ENCODE data around the gene CEACAM16. TPM values are rescaled to one million over a fixed set of nuclear protein-coding genes. Genes with fewer than 3 reads are reported as not detected.

CEACAM16 gene
- total and polyA plus RNA-seq, 10 donors: not detected

DNA sequence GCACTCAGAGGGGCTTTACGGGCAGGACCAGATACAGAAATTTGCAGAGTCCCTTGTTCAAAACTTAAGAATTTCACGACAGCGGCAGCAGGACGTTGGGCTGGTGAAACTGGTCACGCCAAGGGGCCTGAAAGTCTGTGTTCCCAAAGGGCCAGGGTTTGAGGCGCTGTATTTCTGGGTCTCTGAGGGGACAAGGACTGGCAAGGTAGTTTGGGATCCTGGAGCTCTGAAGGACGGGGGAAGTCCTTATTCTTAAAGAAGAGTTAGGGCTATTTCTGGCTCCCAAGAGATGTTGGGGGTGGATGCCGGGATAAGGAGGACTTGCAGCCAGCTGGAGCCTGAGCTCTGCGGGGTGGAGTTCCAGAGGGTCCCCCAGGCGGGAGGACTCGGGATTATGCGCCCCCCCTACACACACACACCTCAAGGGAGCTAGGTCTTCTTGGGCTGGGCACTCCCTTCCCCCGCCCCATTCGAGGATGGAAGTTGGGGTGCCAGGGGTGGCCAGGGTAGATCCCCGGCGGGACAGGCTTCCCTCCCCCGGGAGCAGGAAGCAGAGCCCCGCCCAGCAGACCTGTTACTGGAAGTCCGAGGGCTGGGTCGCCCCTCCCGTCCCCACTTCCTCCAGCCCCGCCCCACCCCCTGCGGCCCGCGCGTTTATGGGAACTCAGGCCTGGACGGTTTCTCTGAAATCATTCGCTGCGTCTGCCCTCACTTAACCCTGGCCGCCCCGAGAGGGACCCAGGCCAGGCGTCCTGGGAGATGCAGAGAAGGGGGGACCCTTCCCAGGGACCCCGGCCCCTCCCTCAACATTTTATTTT, 55.2 kb downstream of the CEACAM16 start:
- Histone ChIP-seq H3K36me3 (peaks cover 0 to 73% (median 56%) of the 10 kb centered on the region in 6 donors), H3K27me3 (replicated peaks in 1 of 7) (no peaks in the 10 kb centered on the region), H3K4me1 (peaks cover 55 to 100% (median 89%) of the 10 kb centered on the region in 6 donors), H3K27ac (peak overlapping the region; percentile 93 to 99 (median 97)), H3K9me3 (no peaks in the 10 kb centered on the region), H3K4me3 (peak overlapping the region; percentile 45 to 85 (median 58))
- intact Hi-C loops (cut with DNase I; ENCODE audit: low total_unique reads): no loop called here
- DNase-seq: peak; percentile 99
- TF ChIP-seq, protein P1, sequence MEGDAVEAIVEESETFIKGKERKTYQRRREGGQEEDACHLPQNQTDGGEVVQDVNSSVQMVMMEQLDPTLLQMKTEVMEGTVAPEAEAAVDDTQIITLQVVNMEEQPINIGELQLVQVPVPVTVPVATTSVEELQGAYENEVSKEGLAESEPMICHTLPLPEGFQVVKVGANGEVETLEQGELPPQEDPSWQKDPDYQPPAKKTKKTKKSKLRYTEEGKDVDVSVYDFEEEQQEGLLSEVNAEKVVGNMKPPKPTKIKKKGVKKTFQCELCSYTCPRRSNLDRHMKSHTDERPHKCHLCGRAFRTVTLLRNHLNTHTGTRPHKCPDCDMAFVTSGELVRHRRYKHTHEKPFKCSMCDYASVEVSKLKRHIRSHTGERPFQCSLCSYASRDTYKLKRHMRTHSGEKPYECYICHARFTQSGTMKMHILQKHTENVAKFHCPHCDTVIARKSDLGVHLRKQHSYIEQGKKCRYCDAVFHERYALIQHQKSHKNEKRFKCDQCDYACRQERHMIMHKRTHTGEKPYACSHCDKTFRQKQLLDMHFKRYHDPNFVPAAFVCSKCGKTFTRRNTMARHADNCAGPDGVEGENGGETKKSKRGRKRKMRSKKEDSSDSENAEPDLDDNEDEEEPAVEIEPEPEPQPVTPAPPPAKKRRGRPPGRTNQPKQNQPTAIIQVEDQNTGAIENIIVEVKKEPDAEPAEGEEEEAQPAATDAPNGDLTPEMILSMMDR (IDR thresholded peaks at IDR 0.05 in 8 of 11, conservative IDR thresholded peaks at IDR 0.05 in 3 of 11): peak in 1 of 11 experiments; percentile 18
- TF ChIP-seq POLR2A (IDR thresholded peaks at IDR 0.05) (peak in 2 of 3 donors; percentile 9 to 30), POLR2AphosphoS5 (IDR thresholded peaks at IDR 0.05) (peak; percentile 85 to 92 (median 86))
- WGBS, 5 donors: 0 to 1% (median 1%) methylated on average over 25 to 33 of the region's 33 CpGs

- no peak for DNase-seq
- Histone ChIP-seq H3K36me3 (peaks cover 0 to 78% (median 61%) of the 10 kb centered on the region in 6 donors), H3K4me3 (peak overlapping the region; percentile 45 to 85 (median 58)), H3K9me3 (no peaks in the 10 kb centered on the region), H3K27ac (peak overlapping the region; percentile 93 to 99 (median 97)), H3K4me1 (peaks cover 52 to 100% (median 84%) of the 10 kb centered on the region in 6 donors), H3K27me3 (replicated peaks in 1 of 7) (no peaks in the 10 kb centered on the region)
- intact Hi-C loops (cut with DNase I; ENCODE audit: low total_unique reads): no loop called here
- TF ChIP-seq POLR2AphosphoS5 (IDR thresholded peaks at IDR 0.05) (no peak), POLR2A (IDR thresholded peaks at IDR 0.05) (no peak)
- TF ChIP-seq, protein P1 (IDR thresholded peaks at IDR 0.05 in 8 of 11, conservative IDR thresholded peaks at IDR 0.05 in 3 of 11): no peak
- WGBS, 5 donors: 16 to 36% (median 19%) methylated on average over 11 of the region's 11 CpGs
These were observed 55.8 kb downstream of the CEACAM16 start for GRCh38 chr19:44754750-44755080.

GRCh38 chr19:44755219-44755618, 56.3 kb downstream of the CEACAM16 start:
- 45 to 64% (median 58%) methylated on average over 4 of the region's 4 CpGs for WGBS, 5 donors
- no peak for DNase-seq
- Histone ChIP-seq H3K4me1 (peaks cover 49 to 100% (median 82%) of the 10 kb centered on the region in 6 donors), H3K27me3 (replicated peaks in 1 of 7) (no peaks in the 10 kb centered on the region), H3K27ac (peak overlapping the region; percentile 93 to 99 (median 97)), H3K4me3 (peak overlapping the region in 6 of 8 donors; percentile 48 to 85 (median 68)), H3K36me3 (peaks cover 0 to 78% (median 66%) of the 10 kb centered on the region in 6 donors), H3K9me3 (no peaks in the 10 kb centered on the region)
- TF ChIP-seq POLR2A (IDR thresholded peaks at IDR 0.05): no peak
- TF ChIP-seq, protein P1 (IDR thresholded peaks at IDR 0.05 in 8 of 11, conservative IDR thresholded peaks at IDR 0.05 in 3 of 11): no peak
- TF ChIP-seq POLR2AphosphoS5 (IDR thresholded peaks at IDR 0.05): peak in 2 of 3 donors; percentile 43 to 60
- intact Hi-C loops (cut with DNase I; ENCODE audit: low total_unique reads): no loop called here

GRCh38 chr19:44756089-44756562, 57.2 kb downstream of the CEACAM16 start:
- Histone ChIP-seq H3K4me3 (peak overlapping the region in 1 of 8 donors; percentile 85), H3K27me3 (replicated peaks in 1 of 7) (no peaks in the 10 kb centered on the region), H3K4me1 (peaks cover 41 to 99% (median 80%) of the 10 kb centered on the region in 6 donors), H3K9me3 (no peaks in the 10 kb centered on the region), H3K36me3 (peaks cover 0 to 78% (median 62%) of the 10 kb centered on the region in 6 donors), H3K27ac (peak overlapping the region in 7 of 8 donors; percentile 94 to 99 (median 97))
- intact Hi-C loops (cut with DNase I; ENCODE audit: low total_unique reads): no loop called here
- no peak for DNase-seq
- peak in 1 of 3 donors; percentile 45 for TF ChIP-seq POLR2AphosphoS5 (IDR thresholded peaks at IDR 0.05)
- TF ChIP-seq POLR2A (IDR thresholded peaks at IDR 0.05): no peak
- TF ChIP-seq, protein P1 (IDR thresholded peaks at IDR 0.05 in 8 of 11, conservative IDR thresholded peaks at IDR 0.05 in 3 of 11): no peak
- 76 to 97% (median 91%) methylated on average over 7 of the region's 7 CpGs for WGBS, 5 donors
